SK-N-SH (cell line): ENCODE data around the gene MSANTD3. TPM values are rescaled to one million over a fixed set of nuclear protein-coding genes. Genes with fewer than 3 reads are reported as not detected.

Experiments used
- CTCF ChIA-PET: fragments of 300-600, 350-600 bp; formaldehyde crosslinking; extraction: SDS; loops from one replicate; lab custom pipeline; 2021; lab: Yijun Ruan, JAX
- POLR2A ChIA-PET: fragments of 350-600 bp; sonication (Branson Sonifier 250); formaldehyde crosslinking; extraction: SDS; loops from one replicate; lab custom pipeline; 2020; ENCODE audit warnings: antibody characterized with exemption, inconsistent platforms; lab: Yijun Ruan, JAX
- DNase-seq: peaks from one replicate; pipeline ENCODE4 v3.0.0; 2012
- H2AFZ ChIP-seq: fragments of 200-600 bp; sonication (generic); 2 replicates; pipeline ENCODE4 v1.8.1; 2016; ENCODE audit warnings: antibody characterized with exemption, mild to moderate bottlenecking, low read depth
- H3F3A ChIP-seq: fragments of 200-600 bp; sonication (generic); replicated peaks from 2 replicates; pipeline ENCODE3; 2016; ENCODE audit warnings: antibody characterized with exemption, mild to moderate bottlenecking; ENCODE audit not compliant: insufficient read depth
- H3K27ac ChIP-seq, 2 experiments: fragments of 200-500 bp in 1 of 2; fragments of 200-600 bp in 1 of 2; sonication (Bioruptor generic) in 1 of 2; sonication (generic), shearing (Covaris generic) in 1 of 2; 2 replicates each; pipeline versions ENCODE4 v1.5.1 to v1.6.1; 2014 to 2016; ENCODE audit warnings: low read depth in 2 of 2, inconsistent platforms in 1 of 2, low read length in 1 of 2, mild to moderate bottlenecking in 1 of 2, mixed read lengths in 1 of 2
- H3K27me3 ChIP-seq: fragments of 200-600 bp; sonication (generic), shearing (Covaris generic); 2 replicates; pipeline ENCODE4 v1.6.1; 2016; ENCODE audit warnings: mixed run types; ENCODE audit not compliant: insufficient read depth
- H3K36me3 ChIP-seq, 2 experiments: fragments of 200-500 bp in 1 of 2; fragments of 200-600 bp in 1 of 2; sonication (Bioruptor generic) in 1 of 2; sonication (generic) in 1 of 2; replicated peaks in 1 of 2; 2 replicates each; pipeline versions ENCODE3 to v1.5.1; 2014 to 2016; ENCODE audit warnings: low read length in 1 of 2, mild to moderate bottlenecking in 1 of 2; ENCODE audit not compliant: insufficient read depth in 2 of 2, control insufficient read depth in 1 of 2
- H3K4me1 ChIP-seq, 2 experiments: fragments of 200-500 bp in 1 of 2; fragments of 200-600 bp in 1 of 2; sonication (Bioruptor generic) in 1 of 2; sonication (generic), shearing (Covaris generic) in 1 of 2; 2 replicates each; pipeline versions ENCODE4 v1.5.1 to v1.6.1; 2014 to 2016; ENCODE audit warnings: low read depth in 1 of 2, low read length in 1 of 2, mixed run types in 1 of 2; ENCODE audit not compliant: insufficient read depth in 2 of 2, control insufficient read depth in 1 of 2
- H3K4me2 ChIP-seq: fragments of 200-600 bp; sonication (generic), shearing (Covaris generic); 2 replicates; pipeline ENCODE4 v1.6.1; 2017; ENCODE audit warnings: mixed run types
- H3K4me3 ChIP-seq, 2 experiments: fragments of 200-500 bp in 1 of 2; fragments of 200-600 bp in 1 of 2; sonication (Bioruptor generic) in 1 of 2; sonication (generic), shearing (Covaris generic) in 1 of 2; 2 replicates each; pipeline versions ENCODE4 v1.5.1 to v1.8.1; 2014 to 2016; ENCODE audit warnings: low read depth in 2 of 2, inconsistent platforms in 1 of 2, low read length in 1 of 2, mild to moderate bottlenecking in 1 of 2, mixed read lengths in 1 of 2, moderate library complexity in 1 of 2
- H3K79me2 ChIP-seq: fragments of 200-600 bp; sonication (generic); 2 replicates; pipeline ENCODE4 v1.8.1; 2017; ENCODE audit warnings: mild to moderate bottlenecking; ENCODE audit not compliant: insufficient read depth
- H3K9ac ChIP-seq: fragments of 200-600 bp; sonication (generic); 2 replicates; pipeline ENCODE4 v1.6.1; 2017; ENCODE audit warnings: mixed run types
- H3K9me2 ChIP-seq: fragments of 200-600 bp; sonication (generic); 2 replicates; pipeline ENCODE4 v1.6.1; 2017; ENCODE audit warnings: mixed run types
- H3K9me3 ChIP-seq: fragments of 200-600 bp; sonication (generic); 2 replicates; pipeline ENCODE4 v1.6.1; 2017; ENCODE audit warnings: mixed run types, mild to moderate bottlenecking, moderate library complexity
- H4K20me1 ChIP-seq: fragments of 200-600 bp; sonication (generic); 2 replicates; pipeline ENCODE4 v1.6.1; 2017; ENCODE audit warnings: mild to moderate bottlenecking, mixed run types; ENCODE audit not compliant: insufficient read depth
- CHD2 ChIP-seq: fragments of 150-350 bp; IDR thresholded peaks from 2 replicates; pipeline ENCODE4 v1.6.1; 2018; ENCODE audit warnings: low read length; ENCODE audit not compliant: partially characterized antibody
- CTCF ChIP-seq: fragments of 200-600 bp; sonication (generic); IDR thresholded peaks from 2 replicates; pipeline ENCODE4 v1.6.1; 2017; ENCODE audit warnings: antibody characterized with exemption, mild to moderate bottlenecking, moderate library complexity
- FOXJ3 ChIP-seq: sonication (generic); formaldehyde crosslinking; IDR thresholded peaks from 2 replicates; pipeline ENCODE4 v1.5.1; 2020; ENCODE audit warnings: mild to moderate bottlenecking, missing genetic modification reagents
- GATA2 ChIP-seq: sonication (generic); formaldehyde crosslinking; IDR thresholded peaks from 2 replicates; pipeline ENCODE4 v1.5.0; 2020; ENCODE audit warnings: mild to moderate bottlenecking, missing genetic modification reagents
- NRF1 ChIP-seq: IDR thresholded peaks from 2 replicates; pipeline ENCODE4 v1.6.1; 2012; ENCODE audit warnings: low read depth, mild to moderate bottlenecking, low read length
- PBX3 ChIP-seq: IDR thresholded peaks from 2 replicates; pipeline ENCODE4; 2012
- RAD21 ChIP-seq: IDR thresholded peaks from 2 replicates; pipeline ENCODE4 v1.6.1; 2012; ENCODE audit warnings: mild to moderate bottlenecking, low read length
- RFX5 ChIP-seq: IDR thresholded peaks from 2 replicates; pipeline ENCODE4 v1.6.1; 2012; ENCODE audit warnings: mild to moderate bottlenecking, improper control_type of control experiment, low read length
- WGBS: methylation state at CpG from one replicate; pipeline ENCODE4 v1.1.6; 2017; ENCODE audit warnings: low lambda C conversion rate; 5-methylcytosine and 5-hydroxymethylcytosine counted together
- polyA plus RNA-seq, 3 experiments: library from polyadenylated mRNA; depleted of rRNA; stranded (reverse); fragments of >200 nt; gene quantifications; 2 replicates each; pipeline ENCODE4 v1.2.3, GENCODE V29; 2012
- TF ChIP-seq, protein P1 (sequence below): IDR thresholded peaks from 2 replicates; pipeline ENCODE4 v1.4.0; 2012; ENCODE audit warnings: low read depth
- TF ChIP-seq, protein P2 (sequence below): fragments of 150-350 bp; IDR thresholded peaks from 2 replicates; pipeline ENCODE4 v1.6.1; 2017; ENCODE audit warnings: antibody characterized with exemption, low read length, low read depth, borderline replicate concordance

The MSANTD3 gene
- polyA plus RNA-seq, 1 of the 3 experiments (the other 2 are of a cell fraction), result 48.3 TPM

DNA sequence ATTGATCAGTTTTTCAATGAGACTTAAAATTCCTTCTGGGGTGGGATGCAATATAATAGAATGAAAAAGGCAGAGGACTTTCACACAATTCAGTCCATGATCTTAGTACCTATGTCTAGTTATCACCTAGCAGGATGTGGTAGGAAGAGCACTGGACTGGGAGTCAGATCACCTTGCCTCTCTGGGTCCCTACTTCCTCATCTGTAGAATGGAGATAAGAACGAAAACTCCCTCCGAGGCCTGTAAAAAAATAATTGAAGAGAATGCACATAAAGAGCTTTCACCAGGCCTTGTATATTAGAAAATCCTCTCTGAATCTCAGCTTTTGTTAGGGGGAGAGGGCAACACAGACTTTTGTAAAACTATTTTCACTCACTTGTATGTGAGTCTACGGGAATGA lies 45.3 kb downstream of the MSANTD3 start (continued):
- no peak for TF ChIP-seq RFX5
- TF ChIP-seq PBX3, result no peak
- TF ChIP-seq CHD2, result no peak
- TF ChIP-seq NRF1, result no peak
- TF ChIP-seq, protein P1, sequence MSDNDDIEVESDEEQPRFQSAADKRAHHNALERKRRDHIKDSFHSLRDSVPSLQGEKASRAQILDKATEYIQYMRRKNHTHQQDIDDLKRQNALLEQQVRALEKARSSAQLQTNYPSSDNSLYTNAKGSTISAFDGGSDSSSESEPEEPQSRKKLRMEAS, result no peak

- no peaks in the 10 kb centered on the region for H3K27me3 ChIP-seq
- H3K9ac ChIP-seq, result peak within 1 kb of the TSS; percentile 71
- H3K79me2 ChIP-seq, result peaks cover 17% of the 10 kb centered on the region; the same call in 1 of the 2 replicates
- WGBS, result 23% methylated on average over 4 of the region's 54 CpGs
- DNase-seq, result peak; percentile 97
- ChIA-PET POLR2A (no interaction called here), CTCF (interaction anchor here (0.6 to 1.5 kb wide), 7 partner anchors 13 to 1241 kb away, joined by 3 to 5 read pairs (median 3); no protein-coding TSS in a partner anchor)
- peak within 1 kb of the TSS; percentile 77 to 82 for H3K4me3 ChIP-seq
- H4K20me1 ChIP-seq, result no peaks in the 10 kb centered on the region
- H3K9me2 ChIP-seq, result no peaks in the 10 kb centered on the region
- no peaks in the 10 kb centered on the region for H3K9me3 ChIP-seq
- peak within 1 kb of the TSS in 1 of 2 experiments; percentile 51; a peak in 1 of 4 replicates for H3K27ac ChIP-seq
- H3K4me1 ChIP-seq, result peaks cover 0 to 10% of the 10 kb centered on the region in 2 experiments; a peak in 2 of 4 replicates
- H3F3A ChIP-seq, result peaks cover 9% of the 10 kb centered on the region
- H2AFZ ChIP-seq, result peak within 1 kb of the TSS; percentile 76
- H3K4me2 ChIP-seq, result peak within 1 kb of the TSS; percentile 97
- TF ChIP-seq, protein P2, sequence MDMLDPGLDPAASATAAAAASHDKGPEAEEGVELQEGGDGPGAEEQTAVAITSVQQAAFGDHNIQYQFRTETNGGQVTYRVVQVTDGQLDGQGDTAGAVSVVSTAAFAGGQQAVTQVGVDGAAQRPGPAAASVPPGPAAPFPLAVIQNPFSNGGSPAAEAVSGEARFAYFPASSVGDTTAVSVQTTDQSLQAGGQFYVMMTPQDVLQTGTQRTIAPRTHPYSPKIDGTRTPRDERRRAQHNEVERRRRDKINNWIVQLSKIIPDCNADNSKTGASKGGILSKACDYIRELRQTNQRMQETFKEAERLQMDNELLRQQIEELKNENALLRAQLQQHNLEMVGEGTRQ, result no peak
- TF ChIP-seq NRF1, result peak; percentile 20; the same call in 1 of the 2 replicates
- no peak for TF ChIP-seq RAD21
- peak; percentile 39 for TF ChIP-seq CTCF
- TF ChIP-seq GATA2 (CRISPR knock-in tag), result no peak
- no peak for TF ChIP-seq FOXJ3
- TF ChIP-seq, all 33 proteins: peak for 2
- H3K36me3 ChIP-seq, result no peaks in the 10 kb centered on the region
These were observed 45.9 kb downstream of the MSANTD3 start, which contains the start of gene TMEFF1 for GRCh38 chr9:100472788-100473275. TMEFF1 (plus strand) TSS chr9:100473149; CDS start chr9:100473545, 396 bp downstream.
